K562 (cell line): ENCODE measurements around the gene GVQW3. TPM values are rescaled to one million over a fixed set of nuclear protein-coding genes. Genes with fewer than 3 reads are reported as not detected.

Experiments
- ATF7 ChIP-seq: fragments of 450-650 bp; IDR thresholded peaks from 2 replicates; pipeline ENCODE4 v1.7.1; 2014; ENCODE audit warnings: mild to moderate bottlenecking, moderate library complexity
- ELF2 ChIP-seq: fragments of 250-450 bp; sonication (Bioruptor Pico); IDR thresholded peaks from 2 replicates; pipeline ENCODE4 v1.5.0; 2021; ENCODE audit warnings: mild to moderate bottlenecking
- MGA ChIP-seq: fragments of 450-650 bp; IDR thresholded peaks from 2 replicates; pipeline ENCODE4 v1.6.1; 2016; ENCODE audit warnings: mild to moderate bottlenecking, moderate library complexity
- PREB ChIP-seq: sonication (generic); formaldehyde crosslinking; IDR thresholded peaks from 2 replicates; pipeline ENCODE4 v1.8.1; 2023; ENCODE audit warnings: mild to moderate bottlenecking, missing genetic modification reagents
- TCF7 ChIP-seq: sonication (generic); IDR thresholded peaks from 2 replicates; pipeline ENCODE4 v1.6.1; 2016; ENCODE audit warnings: antibody characterized with exemption, borderline replicate concordance
- TCFL5 ChIP-seq: fragments of 250-450 bp; sonication (Bioruptor Pico); conservative IDR thresholded peaks from 2 replicates; pipeline ENCODE4 v1.6.1; 2021; ENCODE audit warnings: mild to moderate bottlenecking, moderate library complexity, matching md5 sums
- ZBTB8A ChIP-seq: fragments of 450-650 bp; IDR thresholded peaks from 2 replicates; pipeline ENCODE4 v1.6.1; 2018; ENCODE audit warnings: mild to moderate bottlenecking, moderate library complexity; ENCODE audit not compliant: partially characterized antibody
- ZMIZ1 ChIP-seq, 2 experiments: fragments of 150-350 bp in 1 of 2; IDR thresholded peaks; 2 replicates each; pipeline ENCODE4 v1.6.1; 2012 to 2016; ENCODE audit warnings: low read depth in 2 of 2, low read length in 2 of 2, mild to moderate bottlenecking in 1 of 2, moderate library complexity in 1 of 2
- polyA plus RNA-seq, 8 experiments: library from polyadenylated mRNA; depleted of rRNA in 4 of 8; stranded (reverse) in 5 of 8; unstranded in 3 of 8; fragments of >200 nt; fragmentation: Nextera tagmentation in 2 of 8; fragmentation: Illumina TruSeq in 1 of 8; extraction: Ambion mirVana in 2 of 8; extraction: Trizol in 1 of 8; gene quantifications; 2 replicates each; pipeline versions ENCODE4 v1.2.1 to v1.2.3, GENCODE V29; 2011 to 2014; ENCODE audit warnings: inconsistent platforms in 1 of 8, missing spikeins in 1 of 8
- total RNA-seq, 7 experiments: library from RNA; depleted of rRNA in 6 of 7; stranded (reverse); fragments of >200 nt in 6 of 7; fragmentation: Illumina TruSeq in 2 of 7; extraction: Trizol in 2 of 7; gene quantifications; 2 replicates each; pipeline versions ENCODE4 v1.2.1 to v1.2.3, GENCODE V29; 2011 to 2021; ENCODE audit warnings: low replicate concordance in 1 of 7

The GVQW3 gene
- total and polyA plus RNA-seq, 9 of the 15 experiments (the other 6 are each of a cell fraction or from before 2014, with no cell fraction given), result 0.66 to 5.7 (median 2.1) TPM

GRCh38 chr11:76380977-76381719 is at the start of gene GVQW3, which contains the start of gene THAP12 (continued):
- TF ChIP-seq ZMIZ1 (IDR thresholded peaks at IDR 0.05; ENCODE audit: low read depth in 2 of 2, low read length in 2 of 2), result no peak
- TF ChIP-seq ATF7, result peak; percentile 83
- no peak for TF ChIP-seq PREB (CRISPR knock-in tag)
- no peak for TF ChIP-seq ELF2
- no peak for TF ChIP-seq TCF7
- TF ChIP-seq TCFL5 (CRISPR knock-in tag), result no peak; the same call in 1 of the 2 replicates
- peak; percentile 65 for TF ChIP-seq MGA
- TF ChIP-seq ZBTB8A, result no peak
